Measurements from ENCODE around the gene POLRMT.
A peak's percentile ranks its signal among the peaks of the same experiment; 100 is the strongest.
"Not testable (repeated sequence)": the region's sequence is repeated elsewhere in the genome, so short reads cannot be mapped to it uniquely, and the experiment has no call there.

POLRMT gene

DNA sequence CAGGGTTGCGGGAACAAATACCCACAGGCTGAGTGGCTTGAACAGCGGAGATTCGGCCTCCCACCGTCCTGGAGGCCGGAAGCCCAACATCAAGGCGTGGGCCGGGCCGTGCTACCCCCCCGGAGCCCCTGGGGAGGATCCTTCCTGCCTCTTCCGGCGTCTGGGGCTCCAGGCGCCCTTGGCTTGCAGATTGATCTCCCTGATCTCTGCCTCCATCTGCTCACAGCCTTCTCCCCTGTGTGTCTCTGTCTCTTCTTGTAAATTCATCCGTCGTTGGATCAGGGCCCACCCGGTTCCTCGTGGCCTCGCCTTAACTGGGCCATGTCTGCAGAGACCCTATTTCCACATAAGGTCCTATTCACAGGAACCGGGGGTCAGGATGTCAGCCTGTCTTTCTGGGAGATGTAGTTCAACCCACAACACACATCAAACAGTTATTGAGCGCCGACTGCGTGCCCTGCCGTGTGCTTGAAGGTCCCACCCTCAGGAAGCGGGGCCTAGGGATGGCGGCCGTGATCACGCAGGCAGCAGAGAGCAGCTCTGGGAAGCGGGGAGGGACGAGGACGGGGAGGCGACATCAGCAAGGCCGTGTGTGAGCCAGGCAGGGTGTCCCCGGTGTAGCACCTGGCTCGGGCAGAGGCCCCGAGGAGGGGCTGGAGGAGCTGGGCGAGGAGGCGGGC is 22.4 kb downstream of the POLRMT start:
- peak in 1 of 2 donors; percentile 3 for DNase-seq

GRCh38 chr19:610071-610800 is 23.1 kb downstream of the POLRMT start:
- no peak for DNase-seq

- DNase-seq = peak; percentile 63 to 66
Measured at GRCh38 chr19:609004-609346, 24.4 kb downstream of the POLRMT start.

DNA sequence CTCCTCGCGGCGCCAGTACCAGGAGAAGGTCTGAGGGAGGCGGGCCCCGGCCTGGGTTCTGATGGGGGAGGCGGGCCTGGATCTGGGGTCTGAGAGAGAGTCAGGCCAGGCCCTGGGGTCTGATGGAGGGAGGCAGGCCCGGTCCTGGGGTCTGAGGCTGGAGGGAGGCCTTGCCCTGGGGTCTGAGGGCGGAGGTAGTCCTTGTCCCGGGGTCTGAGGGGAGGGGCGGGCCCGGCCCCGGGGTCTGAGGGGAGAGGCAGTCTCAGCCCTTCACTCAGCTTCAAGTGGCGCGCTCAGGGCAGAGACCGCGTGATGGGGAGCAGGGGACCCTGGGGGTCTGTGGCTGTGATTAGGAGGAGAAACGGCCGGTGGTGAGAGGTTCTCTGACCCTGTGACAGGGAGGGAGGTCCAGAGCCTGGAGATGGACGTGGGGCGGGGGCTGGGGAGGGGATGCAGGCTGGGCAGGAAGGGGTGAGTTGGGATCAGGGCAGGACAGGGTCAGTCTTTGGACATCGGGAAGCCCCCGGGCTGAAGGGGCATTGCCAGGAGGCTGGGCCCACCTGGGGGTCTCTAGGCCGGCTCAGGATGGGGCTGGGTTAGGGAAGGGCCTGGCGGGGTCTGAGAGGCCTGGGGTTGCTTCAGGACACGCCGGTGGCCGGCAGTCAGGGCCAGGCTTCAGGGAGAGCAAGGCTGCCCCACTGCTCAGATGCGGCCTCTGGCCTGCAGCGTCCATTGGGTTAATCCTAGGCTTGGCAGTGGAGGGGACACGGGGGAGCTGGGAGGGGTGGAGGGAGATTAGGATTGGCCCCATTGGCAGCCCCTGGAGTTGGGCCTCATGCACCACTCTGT is 25.0 kb downstream of the POLRMT start:
- no peak for DNase-seq

DNA sequence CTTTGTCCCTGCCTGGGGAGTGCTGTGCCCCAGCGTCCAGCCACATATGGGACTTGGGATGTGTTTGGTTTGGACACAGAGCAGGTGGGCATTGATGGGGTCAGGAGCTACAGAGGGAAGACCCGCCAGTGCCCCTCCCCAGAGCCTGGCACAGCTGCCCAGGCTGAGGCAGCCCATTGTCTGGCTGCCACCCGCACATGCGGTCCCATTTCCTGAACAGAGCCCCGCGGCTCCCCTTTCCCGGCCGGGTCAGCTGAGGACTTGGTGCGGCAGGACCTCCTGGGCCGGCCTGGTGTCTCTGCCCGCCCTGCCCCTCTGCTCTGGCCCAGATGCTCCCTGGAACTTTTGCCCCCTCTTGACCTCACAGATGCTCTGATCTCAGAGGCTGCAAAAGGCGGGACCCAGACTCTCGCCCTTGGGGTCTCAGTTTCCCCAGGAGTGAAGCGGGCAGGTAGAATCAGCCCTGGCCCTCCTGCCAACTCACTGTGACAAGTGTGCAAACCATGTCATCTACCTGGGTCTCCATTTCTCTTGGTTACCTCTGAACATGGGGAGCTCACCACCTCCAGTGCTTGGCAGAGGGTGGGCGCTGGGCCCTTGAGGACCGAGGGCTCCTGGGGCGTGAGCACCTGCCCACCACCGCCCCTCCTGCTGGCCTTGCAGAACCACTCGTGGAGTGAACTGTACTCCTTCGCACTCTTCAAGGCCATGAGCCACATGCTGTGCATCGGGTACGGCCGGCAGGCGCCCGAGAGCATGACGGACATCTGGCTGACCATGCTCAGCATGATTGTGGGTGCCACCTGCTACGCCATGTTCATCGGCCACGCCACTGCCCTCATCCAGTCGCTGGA is 25.8 kb downstream of the POLRMT start:
- no peak for DNase-seq

GRCh38 chr19:605061-605971 is 28.0 kb downstream of the POLRMT start:
- DNase-seq = not testable (repeated sequence)

DNA sequence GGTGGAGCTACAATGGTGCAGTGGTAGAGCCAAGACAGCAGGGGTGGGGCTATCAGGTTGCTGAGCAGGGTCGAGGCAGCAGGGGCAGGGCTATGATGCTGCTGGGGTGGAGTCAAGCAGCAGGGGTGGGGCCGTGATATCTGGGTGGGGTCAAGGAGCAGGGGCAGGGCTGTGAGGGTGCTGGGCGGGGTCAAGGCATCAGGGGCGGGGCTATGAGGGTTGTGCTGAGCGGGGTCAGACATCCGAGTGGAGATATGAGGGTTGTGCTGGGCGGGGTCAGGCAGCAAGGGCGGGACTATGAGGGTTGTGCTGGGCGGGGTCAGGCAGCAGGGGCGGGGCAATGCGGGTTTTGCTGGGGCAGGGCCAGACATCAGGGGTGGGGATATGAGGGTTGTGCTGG is 29.0 kb downstream of the POLRMT start:
- peak; percentile 14 to 17 for DNase-seq

DNA sequence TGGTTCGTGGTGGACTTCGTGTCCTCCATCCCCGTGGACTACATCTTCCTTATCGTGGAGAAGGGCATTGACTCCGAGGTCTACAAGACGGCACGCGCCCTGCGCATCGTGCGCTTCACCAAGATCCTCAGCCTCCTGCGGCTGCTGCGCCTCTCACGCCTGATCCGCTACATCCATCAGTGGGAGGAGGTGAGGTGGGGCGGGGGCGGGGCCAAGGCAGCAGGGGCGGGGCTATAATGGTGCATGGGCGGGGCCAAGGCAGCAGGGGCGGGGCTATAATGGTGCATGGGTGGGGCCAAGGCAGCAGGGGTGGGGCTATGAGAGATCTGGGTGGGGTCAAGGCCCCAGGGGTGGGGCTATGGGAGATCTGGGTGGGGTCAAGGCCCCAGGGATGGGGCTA is 29.6 kb downstream of the POLRMT start:
- DNase-seq = not testable (repeated sequence)

DNA sequence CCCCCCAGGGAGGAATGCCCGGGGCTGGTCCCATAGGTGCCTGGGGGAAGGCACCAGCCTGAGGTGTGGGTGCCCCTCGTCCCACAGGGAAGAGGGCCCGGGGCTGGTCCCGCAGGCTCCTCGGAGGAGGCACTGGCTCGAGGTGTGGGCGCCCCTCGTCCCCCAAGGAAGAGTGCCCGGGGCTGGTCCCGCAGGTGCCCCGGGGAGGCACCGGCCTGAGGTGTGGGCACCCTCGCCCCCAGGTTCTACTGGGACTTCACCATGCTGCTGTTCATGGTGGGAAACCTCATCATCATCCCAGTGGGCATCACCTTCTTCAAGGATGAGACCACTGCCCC is 30.1 kb downstream of the POLRMT start:
- DNase-seq = not testable (repeated sequence)

DNA sequence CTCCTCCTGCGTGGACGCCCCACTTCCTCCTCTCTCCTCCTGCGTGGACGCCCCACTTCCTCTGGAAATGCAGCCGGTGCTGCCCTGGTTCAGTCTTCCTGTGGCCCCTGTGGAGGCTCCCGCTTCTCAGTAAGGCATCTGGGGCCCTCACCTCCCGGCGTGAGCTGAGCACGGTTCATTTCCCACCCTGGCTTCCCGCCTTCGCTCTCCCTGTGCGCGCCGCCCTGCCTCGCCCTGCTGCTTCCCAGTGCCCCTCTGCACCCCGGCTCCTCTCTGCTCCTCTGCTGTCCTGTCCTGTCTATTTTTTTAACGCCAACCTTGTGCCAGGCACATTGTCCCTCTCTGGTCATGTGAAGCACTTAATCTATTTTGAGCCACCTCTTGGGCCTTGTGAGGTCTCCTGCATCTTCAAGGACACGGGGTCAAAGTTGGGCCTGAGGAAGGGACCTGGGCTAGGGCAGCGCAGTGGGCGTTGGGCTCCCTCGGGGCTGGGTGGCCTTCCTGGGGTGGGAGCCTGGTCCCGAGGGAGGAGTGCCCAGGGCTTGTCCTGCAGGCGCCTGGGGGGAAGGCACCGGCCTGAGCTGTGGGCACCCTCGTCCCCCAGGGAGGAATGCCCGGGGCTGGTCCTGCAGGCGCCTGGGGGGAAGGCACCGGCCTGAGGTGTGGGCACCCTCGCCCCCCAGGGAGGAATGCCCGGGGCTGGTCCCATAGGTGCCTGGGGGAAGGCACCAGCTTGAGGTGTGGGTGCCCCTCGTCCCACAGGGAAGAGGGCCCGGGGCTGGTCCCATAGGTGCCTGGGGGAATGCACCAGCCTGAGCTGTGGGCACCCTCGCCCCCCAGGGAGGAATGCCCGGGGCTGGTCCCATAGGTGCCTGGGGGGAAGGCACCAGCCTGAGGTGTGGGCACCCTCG is 30.7 kb downstream of the POLRMT start:
- no peak for DNase-seq

DNA sequence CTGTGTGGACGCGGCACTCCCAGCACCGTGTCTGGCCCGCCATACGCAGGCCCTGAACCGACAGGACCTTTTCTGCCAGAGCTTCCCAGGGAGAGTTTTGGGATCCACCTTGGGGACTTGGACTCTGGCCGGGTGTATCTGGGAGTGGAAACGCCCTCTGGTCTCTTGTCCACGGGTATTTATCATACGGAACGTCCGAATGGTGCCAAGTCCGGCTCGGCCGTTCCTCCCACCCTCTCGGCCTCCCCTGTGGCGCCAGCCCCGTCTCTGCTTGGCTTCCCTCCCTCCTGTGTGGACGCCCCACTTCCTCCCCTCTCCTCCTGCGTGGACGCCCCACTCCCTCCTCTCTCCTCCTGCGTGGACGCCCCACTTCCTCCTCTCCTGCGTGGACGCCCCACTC is 31.5 kb downstream of the POLRMT start:
- DNase-seq = no peak

GRCh38 chr19:601310-601709 is 32.0 kb downstream of the POLRMT start:
- no peak for DNase-seq

DNA sequence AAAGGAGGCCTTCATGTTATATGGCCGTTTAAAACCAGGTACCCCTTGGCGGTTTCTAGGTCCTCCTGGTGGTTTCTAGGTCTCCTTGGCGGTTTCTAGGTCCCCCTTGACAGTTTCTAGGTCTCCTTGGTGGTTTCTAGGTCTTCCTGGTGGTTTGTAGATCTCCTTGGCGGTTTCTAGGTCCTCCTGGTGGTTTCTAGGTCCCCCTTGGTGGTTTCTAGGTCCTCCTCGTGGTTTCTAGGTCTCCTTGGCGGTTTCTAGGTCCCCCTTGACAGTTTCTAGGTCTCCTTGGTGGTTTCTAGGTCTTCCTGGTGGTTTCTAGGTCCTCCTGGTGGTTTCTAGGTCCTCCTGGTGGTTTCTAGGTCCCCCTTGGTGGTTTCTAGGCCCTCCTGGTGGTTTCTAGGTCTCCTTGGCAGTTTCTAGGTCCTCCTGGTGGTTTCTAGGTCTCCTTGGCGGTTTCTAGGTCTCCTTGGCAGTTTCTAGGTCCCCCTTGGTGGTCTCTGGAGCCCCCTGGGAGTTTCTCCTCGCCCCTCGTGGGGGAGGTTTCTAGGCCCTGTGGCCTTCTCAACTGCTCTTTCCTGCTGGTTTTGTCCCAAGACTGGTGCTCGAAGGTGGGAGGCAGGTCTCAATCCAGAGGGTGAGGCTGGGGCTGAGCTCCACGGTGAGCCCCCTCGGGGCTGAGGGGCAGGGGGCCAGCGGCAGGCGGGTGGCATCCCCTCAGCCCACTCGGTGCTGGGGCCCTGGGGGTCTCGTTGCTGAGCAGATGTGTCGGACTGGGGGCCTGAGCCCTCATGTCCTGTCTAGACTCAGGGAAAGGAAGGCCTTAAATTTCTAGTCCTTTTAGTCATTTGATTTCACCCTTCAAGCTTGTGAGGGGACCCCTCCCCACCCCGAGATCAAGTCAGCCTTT is 35.7 kb downstream of the POLRMT start:
- DNase-seq = no peak

- DNase-seq = no peak
Measured at GRCh38 chr19:596263-596655, 37.1 kb downstream of the POLRMT start.

DNA sequence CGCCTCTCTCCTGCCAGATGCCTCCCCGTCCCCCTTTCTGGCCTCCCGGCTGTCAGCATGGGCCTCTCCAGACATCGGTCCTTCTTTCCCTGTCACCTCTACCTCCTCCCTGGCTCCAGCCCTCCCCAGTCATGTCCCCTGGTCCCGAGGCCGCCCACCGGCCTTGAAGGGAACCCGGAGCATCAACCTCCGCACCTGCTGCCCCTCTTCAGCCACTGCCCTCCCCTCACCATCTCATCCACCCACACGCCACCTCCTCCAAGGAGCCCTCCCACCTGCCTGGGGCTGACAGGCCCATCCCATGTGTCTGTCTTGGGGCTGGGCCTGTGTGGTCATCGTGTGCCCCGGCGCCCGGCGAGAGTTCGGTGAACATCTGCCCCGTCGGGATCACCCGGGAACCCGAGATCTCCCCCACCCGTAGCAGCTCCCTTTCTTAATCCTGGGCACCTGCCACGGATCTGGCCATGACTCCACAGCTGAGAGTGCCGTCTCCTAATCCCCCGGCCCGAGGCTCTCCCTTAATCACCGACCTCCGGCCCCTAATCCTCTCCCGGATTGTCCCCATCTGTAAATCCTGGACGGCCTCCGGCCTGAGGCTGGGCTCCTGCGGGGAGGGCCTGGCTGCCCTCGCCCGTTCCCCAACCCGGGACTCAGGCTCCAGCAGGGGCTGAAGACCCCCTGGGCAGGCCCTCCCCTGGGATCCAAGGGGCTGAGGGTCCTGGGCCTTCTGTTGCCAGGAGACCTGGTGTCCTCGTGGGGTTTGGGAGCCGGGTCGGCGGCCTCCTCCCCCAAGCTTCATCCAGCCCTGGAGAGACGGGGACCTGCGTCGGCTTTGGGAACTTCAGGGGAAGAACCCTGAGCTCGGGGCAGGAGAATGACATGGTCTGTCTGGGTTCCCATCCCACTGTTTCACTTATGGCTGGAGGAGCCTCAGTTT is 37.7 kb downstream of the POLRMT start:
- no peak for DNase-seq

DNA sequence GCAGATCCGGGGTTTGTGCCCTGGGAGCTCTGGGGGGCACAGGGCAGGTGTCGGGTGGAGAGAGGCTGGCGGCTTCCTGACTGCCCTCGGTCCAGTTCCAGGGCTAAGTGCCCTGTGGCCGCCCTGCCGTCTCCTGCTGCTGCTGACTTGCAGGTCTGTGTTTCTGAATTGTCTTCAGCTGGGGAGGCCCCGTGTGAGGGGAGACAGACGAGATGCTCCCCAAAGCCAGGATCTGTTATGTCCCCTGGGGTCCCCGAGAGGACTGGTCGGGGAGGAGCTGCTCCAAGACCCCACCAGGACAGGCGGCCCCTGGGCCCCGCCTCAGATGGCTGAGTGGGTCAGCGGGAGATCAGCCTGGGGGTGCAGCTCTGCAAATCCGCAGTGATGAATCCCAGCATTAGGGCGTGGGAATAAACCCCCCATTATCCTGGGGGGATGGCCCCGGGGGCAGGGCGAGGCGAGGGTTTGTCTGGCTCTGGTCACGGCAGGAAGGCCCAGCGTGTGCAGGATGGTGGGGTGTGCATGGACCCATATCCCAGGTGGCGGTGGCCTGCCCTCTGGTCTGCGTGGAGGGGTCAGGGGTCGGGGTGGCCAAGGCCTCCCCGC is 39.0 kb downstream of the POLRMT start:
- DNase-seq = no peak

DNA sequence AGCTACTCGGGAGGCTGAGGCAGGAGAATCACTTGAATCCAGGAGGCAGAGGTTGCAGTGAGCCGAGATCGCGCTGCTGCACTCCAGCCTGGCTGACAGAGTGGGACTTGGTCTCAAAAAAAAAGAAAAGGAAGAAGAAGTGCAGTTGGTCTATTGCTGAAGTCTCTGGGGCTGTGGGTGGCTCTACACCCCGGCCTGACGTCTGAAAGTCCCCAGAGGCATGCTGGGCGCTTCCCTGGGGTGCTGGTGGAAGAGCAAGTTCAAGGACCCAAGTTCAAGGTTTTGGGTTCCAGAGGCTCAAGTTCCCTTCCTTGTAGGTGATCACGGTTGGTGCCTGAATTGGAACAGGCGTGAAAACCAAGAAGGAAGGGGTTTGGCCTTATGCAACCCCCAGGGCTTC is 39.8 kb downstream of the POLRMT start:
- DNase-seq = peak in 1 of 2 donors; percentile 59

GRCh38 chr19:593055-593454 is 40.3 kb downstream of the POLRMT start:
- no peak for DNase-seq

Data from inflammatory macrophage (primary cell).